K562 (cell line): ENCODE results near the gene APIP. TPM values are rescaled to one million over a fixed set of nuclear protein-coding genes. Genes with fewer than 3 reads are reported as not detected.

Experiments
- ATF3 ChIP-seq, 2 experiments: fragments of 450-650 bp in 1 of 2; sonication (generic) in 1 of 2; formaldehyde crosslinking in 1 of 2; IDR thresholded peaks in 1 of 2; conservative IDR thresholded peaks in 1 of 2; 2 replicates each; pipeline versions ENCODE4 v1.6.1 to v1.8.1; 2016 to 2023; ENCODE audit warnings: mild to moderate bottlenecking in 2 of 2, moderate library complexity in 2 of 2, inconsistent platforms in 1 of 2, missing genetic modification reagents in 1 of 2
- CBX1 ChIP-seq: sonication (generic); IDR thresholded peaks from 2 replicates; pipeline ENCODE4 v1.6.1; 2016; ENCODE audit warnings: antibody characterized with exemption, low read depth, mild to moderate bottlenecking
- CCAR2 ChIP-seq: fragments of 200-400 bp; formaldehyde crosslinking; IDR thresholded peaks from 2 replicates; pipeline ENCODE4 v1.6.1; 2017; ENCODE audit warnings: mild to moderate bottlenecking, low read depth, low read length
- E2F1 ChIP-seq: sonication (generic); formaldehyde crosslinking; IDR thresholded peaks from 2 replicates; pipeline ENCODE4 v1.8.1; 2023; ENCODE audit warnings: mild to moderate bottlenecking, missing genetic modification reagents, moderate library complexity
- GATA2 ChIP-seq: sonication (generic); formaldehyde crosslinking; IDR thresholded peaks from 2 replicates; pipeline ENCODE4 v1.4.0; 2020; ENCODE audit warnings: mild to moderate bottlenecking, missing genetic modification reagents
- HDAC1 ChIP-seq, 2 experiments: fragments of 450-650 bp; IDR thresholded peaks; 2 replicates each; pipeline ENCODE4 v1.6.1; 2016 to 2017; ENCODE audit warnings: inconsistent platforms in 1 of 2, mild to moderate bottlenecking in 1 of 2, moderate library complexity in 1 of 2
- HNRNPL ChIP-seq: fragments of 200-400 bp; formaldehyde crosslinking; IDR thresholded peaks from 2 replicates; pipeline ENCODE4 v1.6.1; 2017; ENCODE audit warnings: low read depth, mild to moderate bottlenecking, low read length
- IRF2 ChIP-seq: sonication (generic); formaldehyde crosslinking; IDR thresholded peaks from 2 replicates; pipeline ENCODE4 v1.8.1; 2022; ENCODE audit warnings: mild to moderate bottlenecking, missing genetic modification reagents
- MAZ ChIP-seq, 2 experiments: fragments of 450-650 bp in 1 of 2; sonication (generic) in 1 of 2; formaldehyde crosslinking; IDR thresholded peaks in 1 of 2; conservative IDR thresholded peaks in 1 of 2; 2 replicates each; pipeline versions ENCODE4 v1.4.0 to v1.5.0; 2020; ENCODE audit warnings: mild to moderate bottlenecking in 1 of 2, missing genetic modification reagents in 1 of 2
- MGA ChIP-seq: fragments of 450-650 bp; IDR thresholded peaks from 2 replicates; pipeline ENCODE4 v1.6.1; 2016; ENCODE audit warnings: mild to moderate bottlenecking, moderate library complexity
- NFYB ChIP-seq: IDR thresholded peaks from 2 replicates; pipeline ENCODE4 v1.6.1; 2011; ENCODE audit warnings: mild to moderate bottlenecking, moderate library complexity; ENCODE audit not compliant: insufficient read length; ENCODE audit errors: extremely low read depth
- NR2C2 ChIP-seq, 2 experiments: fragments of 200-800 bp in 1 of 2; sonication (Bioruptor generic) in 1 of 2; sonication (generic) in 1 of 2; formaldehyde crosslinking in 1 of 2; IDR thresholded peaks; 2 replicates each; pipeline versions ENCODE4 v1.6.1 to v1.8.0; 2016 to 2022; ENCODE audit warnings: mild to moderate bottlenecking in 1 of 2, missing compliant biosample characterization in 1 of 2, missing genetic modification characterization in 1 of 2, missing genetic modification reagents in 1 of 2
- SETDB1 ChIP-seq: IDR thresholded peaks from one replicate; pipeline ENCODE4 v1.6.1; 2012; ENCODE audit warnings: low read length, control low read depth, inconsistent platforms
- ZNF274 ChIP-seq: IDR thresholded peaks from 2 replicates; pipeline ENCODE4 v1.6.1; 2011; ENCODE audit warnings: low read depth, mild to moderate bottlenecking, low read length, moderate library complexity, borderline replicate concordance
- ZNF384 ChIP-seq: IDR thresholded peaks from 2 replicates; pipeline ENCODE4 v1.6.1; 2012; ENCODE audit warnings: low read depth, low read length, improper control_type of control experiment
- polyA plus RNA-seq, 8 experiments: library from polyadenylated mRNA; depleted of rRNA in 4 of 8; stranded (reverse) in 5 of 8; unstranded in 3 of 8; fragments of >200 nt; fragmentation: Nextera tagmentation in 2 of 8; fragmentation: Illumina TruSeq in 1 of 8; extraction: Ambion mirVana in 2 of 8; extraction: Trizol in 1 of 8; gene quantifications; 2 replicates each; pipeline versions ENCODE4 v1.2.1 to v1.2.3, GENCODE V29; 2011 to 2014; ENCODE audit warnings: inconsistent platforms in 1 of 8, missing spikeins in 1 of 8
- total RNA-seq, 7 experiments: library from RNA; depleted of rRNA in 6 of 7; stranded (reverse); fragments of >200 nt in 6 of 7; fragmentation: Illumina TruSeq in 2 of 7; extraction: Trizol in 2 of 7; gene quantifications; 2 replicates each; pipeline versions ENCODE4 v1.2.1 to v1.2.3, GENCODE V29; 2011 to 2021; ENCODE audit warnings: low replicate concordance in 1 of 7

APIP gene
- total and polyA plus RNA-seq, 9 of the 15 experiments (the other 6 are each of a cell fraction or from before 2014, with no cell fraction given), result 63.7 to 110 (median 82.8) TPM

- TF ChIP-seq IRF2 (CRISPR knock-in tag), result no peak
- no peak for TF ChIP-seq SETDB1
- no peak for TF ChIP-seq HDAC1 (IDR thresholded peaks at IDR 0.05)
- TF ChIP-seq ATF3 (IDR thresholded peaks at IDR 0.05), result no peak
- TF ChIP-seq ATF3 (CRISPR knock-in tag; conservative IDR thresholded peaks at IDR 0.05), result no peak
- TF ChIP-seq MAZ (CRISPR knock-in tag; conservative IDR thresholded peaks at IDR 0.05 in 1 of 2, IDR thresholded peaks at IDR 0.05 in 1 of 2), result no peak
- no peak for TF ChIP-seq CCAR2
- TF ChIP-seq HNRNPL, result no peak
- no peak for TF ChIP-seq ZNF274
- peak; percentile 58; the same call in 1 of the 2 replicates for TF ChIP-seq CBX1
- TF ChIP-seq GATA2 (CRISPR knock-in tag), result peak; percentile 50
- TF ChIP-seq NFYB, result no peak
- no peak for TF ChIP-seq NR2C2 (CRISPR knock-in tag; IDR thresholded peaks at IDR 0.05)
- no peak for TF ChIP-seq NR2C2 (tag; IDR thresholded peaks at IDR 0.05)
- TF ChIP-seq ZNF384, result no peak
- no peak for TF ChIP-seq E2F1 (CRISPR knock-in tag)
- TF ChIP-seq MGA, result no peak
These were observed 53.1 kb downstream of the APIP start (continued) for GRCh38 chr11:34863048-34863447.
